Bone marrow (tissue), 2 donors: ENCODE measurements around the gene DYSF.

ENCODE experiments used
- DNase-seq, 2 donors: peaks; one replicate each; lab custom pipeline; 2025; lab: John Stamatoyannopoulos, UW

The DYSF gene

DNA sequence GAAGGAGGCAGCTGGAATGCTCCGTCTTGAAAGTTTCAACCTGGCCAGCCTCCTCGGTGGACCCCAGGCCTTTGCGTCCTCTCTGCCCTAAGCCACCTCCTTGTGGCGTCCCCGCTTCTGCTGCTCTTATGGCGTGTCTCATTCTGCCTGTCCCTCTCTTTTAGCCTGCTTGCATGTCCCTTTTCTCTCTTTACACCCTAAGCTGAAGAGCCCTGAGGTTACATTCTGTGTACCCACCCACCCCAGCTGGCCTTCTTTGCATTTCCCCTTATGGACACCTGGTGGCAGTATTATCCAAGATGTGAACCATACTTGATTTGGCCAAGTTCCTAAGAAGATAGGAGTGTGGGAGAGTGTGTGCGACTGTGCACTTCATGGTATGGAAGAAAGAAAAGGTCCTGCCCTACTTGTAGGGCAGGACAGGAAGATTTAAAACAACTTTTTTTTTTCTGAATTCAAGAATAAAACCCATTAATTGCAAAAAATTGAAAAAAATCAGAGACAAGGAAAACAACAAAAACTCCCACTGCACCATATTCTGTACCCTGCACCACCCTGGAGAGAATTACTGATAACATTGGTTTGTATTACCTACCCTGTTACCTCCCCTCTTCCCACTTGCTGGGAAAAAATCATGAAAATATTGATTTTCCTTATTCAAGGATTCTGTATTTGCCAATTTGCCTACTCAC lies 77.4 kb downstream of the DYSF start:
- DNase-seq: peak in 1 of 2 donors; percentile 6

GRCh38 chr2:71531522-71532047 lies 78.2 kb downstream of the DYSF start:
- no peak for DNase-seq

DNA sequence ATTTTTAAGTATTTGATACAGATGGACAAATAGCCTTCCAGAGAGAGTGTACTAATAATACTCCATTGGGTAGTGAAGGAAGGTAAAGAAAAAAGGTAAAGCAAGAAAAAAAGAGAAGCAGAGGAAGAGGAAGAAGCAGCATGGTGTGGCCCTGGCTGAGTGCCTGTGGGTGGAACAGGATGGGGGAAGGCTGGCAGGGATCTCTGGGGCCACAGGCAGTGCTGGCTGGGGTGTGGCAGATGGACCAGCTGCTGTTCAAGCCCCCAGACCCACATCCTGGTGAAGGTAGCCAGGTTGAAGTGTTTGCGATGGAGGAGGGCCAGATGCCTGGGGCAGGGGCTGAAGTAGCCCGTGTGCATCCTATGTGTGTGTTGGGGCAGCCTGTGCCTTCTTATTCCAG lies 79.0 kb downstream of the DYSF start:
- no peak for DNase-seq

GRCh38 chr2:71534201-71534600 lies 80.8 kb downstream of the DYSF start:
- no peak for DNase-seq

DNA sequence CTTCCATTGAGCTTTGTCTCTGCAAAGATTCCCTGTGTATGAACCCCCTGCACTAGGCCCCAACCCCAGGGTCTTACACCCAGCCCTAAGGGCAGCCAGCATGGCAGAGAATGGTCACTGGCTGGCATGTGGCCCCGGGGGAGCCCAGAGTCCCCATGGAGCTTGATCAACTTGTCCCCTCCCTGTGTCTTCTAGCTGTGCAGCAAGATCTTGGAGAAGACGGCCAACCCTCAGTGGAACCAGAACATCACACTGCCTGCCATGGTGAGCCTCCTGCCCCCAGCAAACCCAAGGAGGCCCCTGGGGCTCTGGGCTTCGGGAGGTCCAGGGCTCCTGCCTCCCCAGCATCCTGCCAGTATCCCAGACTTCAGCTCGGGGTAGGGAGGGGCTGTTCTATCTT lies 81.5 kb downstream of the DYSF start:
- no peak for DNase-seq

GRCh38 chr2:71535526-71535925 lies 82.2 kb downstream of the DYSF start:
- DNase-seq: no peak

DNA sequence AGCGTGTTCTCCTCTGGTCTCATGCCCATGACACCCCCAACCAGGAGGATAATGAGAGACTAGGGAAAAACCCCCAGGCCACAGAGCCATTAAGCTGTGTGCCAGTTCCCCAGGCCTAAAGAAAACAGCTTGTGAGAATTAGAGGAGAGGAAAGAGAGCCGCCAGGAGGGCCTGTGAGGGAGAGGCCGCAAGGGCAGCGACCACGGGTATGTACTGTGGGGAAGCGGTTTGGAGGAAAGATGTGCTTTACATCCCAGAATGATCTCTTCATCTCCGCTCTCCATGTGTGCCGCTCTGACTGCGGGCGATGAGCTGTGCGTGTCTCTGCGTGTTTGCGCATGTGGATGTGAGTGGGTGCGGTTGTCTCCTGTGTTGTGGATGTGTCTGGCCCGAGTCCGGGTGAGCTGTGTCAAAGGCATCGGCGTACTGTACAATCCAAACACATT lies 82.9 kb downstream of the DYSF start:
- no peak for DNase-seq

- DNase-seq: no peak
Measured at GRCh38 chr2:71538241-71538640, 84.9 kb downstream of the DYSF start.

- no peak for DNase-seq
Measured at GRCh38 chr2:71538656-71539265, 85.4 kb downstream of the DYSF start.

GRCh38 chr2:71540818-71541217 lies 87.5 kb downstream of the DYSF start:
- DNase-seq: no peak

GRCh38 chr2:71544919-71545571 lies 91.7 kb downstream of the DYSF start:
- DNase-seq: no peak

GRCh38 chr2:71545572-71546274 lies 92.4 kb downstream of the DYSF start:
- peak in 1 of 2 donors; percentile 6 for DNase-seq

GRCh38 chr2:71546275-71546638 lies 92.9 kb downstream of the DYSF start:
- DNase-seq: no peak

DNA sequence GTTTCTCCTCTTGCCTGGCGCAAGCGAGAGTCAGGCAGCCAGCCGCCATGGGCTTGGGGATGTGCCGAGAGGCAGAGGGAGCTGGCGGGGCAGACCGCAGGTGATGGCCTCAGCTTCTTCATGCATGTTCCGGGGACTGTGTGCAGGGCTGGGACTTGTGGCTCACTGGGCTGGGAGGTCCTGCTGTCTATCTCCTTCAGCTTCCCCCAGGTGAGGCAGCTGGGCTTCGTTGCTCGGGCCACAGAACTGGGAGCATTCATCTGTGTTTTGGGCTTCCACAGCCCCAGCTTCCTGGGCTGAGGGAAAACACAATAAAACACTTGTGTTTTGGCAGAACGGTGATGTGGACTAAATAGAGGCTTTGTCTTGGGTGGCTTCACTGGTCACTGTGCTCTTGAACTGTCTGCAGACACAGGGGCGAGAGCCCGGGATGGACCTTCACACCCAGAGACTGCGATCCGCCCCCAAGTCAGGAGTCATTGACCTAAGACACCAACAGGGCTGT lies 93.5 kb downstream of the DYSF start:
- DNase-seq: no peak

DNA sequence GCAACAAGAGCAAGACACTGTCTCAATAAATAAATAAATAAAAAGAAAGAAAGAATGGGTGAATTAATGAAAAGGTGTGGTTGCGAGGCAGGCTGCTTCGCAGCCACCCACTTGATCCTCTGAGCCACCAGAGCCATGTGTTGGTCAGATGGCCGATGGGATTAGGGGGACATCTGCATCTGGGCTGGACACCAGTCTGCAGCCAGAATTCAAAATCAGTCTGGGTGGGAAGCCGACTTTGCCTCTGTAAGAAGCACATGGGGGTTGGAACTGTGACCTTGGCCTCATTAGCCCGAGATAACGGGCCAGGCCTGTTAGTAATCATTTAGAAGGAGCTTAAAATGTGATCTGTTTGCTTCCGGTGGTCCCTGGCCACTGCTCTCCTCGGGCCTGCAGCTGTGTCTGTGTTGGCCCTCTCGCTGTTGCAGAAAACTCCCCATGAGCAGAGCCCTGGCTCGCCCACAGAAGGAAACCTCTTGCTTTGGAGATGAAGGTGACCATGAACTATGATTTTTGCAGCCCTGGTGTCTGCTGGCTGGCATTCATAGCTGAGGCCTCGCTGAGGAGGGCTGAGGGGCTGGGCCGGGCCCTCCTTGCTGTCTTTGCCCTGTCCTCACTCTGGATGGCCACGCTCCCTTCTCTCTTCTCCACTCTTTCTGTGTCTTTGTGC lies 94.4 kb downstream of the DYSF start:
- DNase-seq: no peak

- DNase-seq: peak in 1 of 2 donors; percentile 25
Measured at GRCh38 chr2:71548646-71549425, 95.5 kb downstream of the DYSF start.

GRCh38 chr2:71550801-71551630 lies 97.7 kb downstream of the DYSF start:
- no peak for DNase-seq

GRCh38 chr2:71551631-71551915 lies 98.2 kb downstream of the DYSF start:
- no peak for DNase-seq

DNA sequence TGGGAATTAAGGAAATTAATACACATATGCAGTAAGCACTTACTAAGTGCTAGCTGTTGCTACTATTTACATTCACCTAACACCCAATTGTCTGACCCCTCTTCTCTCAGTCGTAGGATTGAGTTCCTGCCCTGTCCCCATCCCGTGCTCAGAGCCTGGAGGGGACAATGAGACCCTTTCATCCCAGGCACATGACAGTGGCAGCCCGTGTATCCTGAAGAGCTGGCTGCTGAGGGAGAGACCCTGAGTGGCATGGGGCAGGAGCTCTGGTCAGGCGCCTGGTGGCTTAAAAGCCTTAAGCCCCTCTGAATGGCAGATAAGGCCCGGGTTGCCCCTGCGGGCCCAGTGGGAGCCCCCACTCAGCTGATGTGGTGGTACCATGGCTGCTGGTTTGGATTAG lies 99.0 kb downstream of the DYSF start:
- DNase-seq: no peak

- DNase-seq: no peak
Measured at GRCh38 chr2:71552861-71553301, 99.5 kb downstream of the DYSF start.
